Measurements from ENCODE around the gene PURB.

Gene PURB

GRCh38 chr7:44920119-44920518 is 34.8 kb upstream of the PURB start:
- CTCF ChIA-PET, result interaction anchor here (0.6 to 12.2 kb wide), 18 partner anchors 9 to 355 kb away, joined by 3 to 158 read pairs (median 4); partner anchors contain the start of gene H2AZ2
- no peak for DNase-seq (ENCODE audit: extremely low spot score)
- TF ChIP-seq CTCF (IDR thresholded peaks at IDR 0.05; ENCODE audit: control extremely low read depth, extremely low read depth, low read depth, missing control alignments), result no peak
- POLR2A ChIA-PET, result no interaction called here

- no peak for TF ChIP-seq CTCF (IDR thresholded peaks at IDR 0.05; ENCODE audit: control extremely low read depth, extremely low read depth, low read depth, missing control alignments)
- POLR2A ChIA-PET, result no interaction called here
- CTCF ChIA-PET, result interaction anchor here (0.8 to 12.2 kb wide), 6 partner anchors 21 to 217 kb away, joined by 3 to 158 read pairs (median 3); partner anchors contain the start of gene H2AZ2
- no peak for DNase-seq (ENCODE audit: extremely low spot score)
These were observed 32.7 kb upstream of the PURB start for GRCh38 chr7:44918029-44918428.

- no peak for TF ChIP-seq CTCF (IDR thresholded peaks at IDR 0.05; ENCODE audit: control extremely low read depth, extremely low read depth, low read depth, missing control alignments)
- POLR2A ChIA-PET, result no interaction called here
- CTCF ChIA-PET, result interaction anchor here (1.3 to 12.2 kb wide), 3 partner anchors 30 to 218 kb away, joined by 3 to 158 read pairs (median 5); partner anchors contain the start of gene H2AZ2
- no peak for DNase-seq (ENCODE audit: extremely low spot score)
These were observed 32.1 kb upstream of the PURB start for GRCh38 chr7:44917465-44917864.

- CTCF ChIA-PET, result interaction anchor here (1.0 to 1.4 kb wide), 8 partner anchors 8 to 221 kb away, joined by 3 to 6 read pairs (median 4); partner anchors contain the start of gene PURB
- DNase-seq (ENCODE audit: extremely low spot score), result peak; percentile 65
- TF ChIP-seq CTCF (IDR thresholded peaks at IDR 0.05; ENCODE audit: control extremely low read depth, extremely low read depth, low read depth, missing control alignments), result no peak
- POLR2A ChIA-PET, result interaction anchor here (1.0 kb wide), 1 partner anchor 31 kb away, joined by 3 read pairs; no protein-coding TSS in a partner anchor
These were observed 29.8 kb upstream of the PURB start for GRCh38 chr7:44914992-44915607.

GRCh38 chr7:44912775-44913347 is 27.5 kb upstream of the PURB start:
- DNase-seq (ENCODE audit: extremely low spot score), result no peak
- TF ChIP-seq CTCF (IDR thresholded peaks at IDR 0.05; ENCODE audit: control extremely low read depth, extremely low read depth, low read depth, missing control alignments), result no peak
- ChIA-PET POLR2A (no interaction called here), CTCF (interaction anchor here (1.1 to 1.5 kb wide), 5 partner anchors 9 to 66 kb away, joined by 3 to 6 read pairs (median 3); no protein-coding TSS in a partner anchor)

- ChIA-PET CTCF (no interaction called here), POLR2A (no interaction called here)
- DNase-seq (ENCODE audit: extremely low spot score), result no peak
- no peak for TF ChIP-seq CTCF (IDR thresholded peaks at IDR 0.05; ENCODE audit: control extremely low read depth, extremely low read depth, low read depth, missing control alignments)
These were observed 26.6 kb upstream of the PURB start for GRCh38 chr7:44911911-44912310.

Data from GM10248 (cell line).